NB4 (cell line): Measurements from ENCODE around the gene FAM20C.

ENCODE experiments used
- CTCF ChIP-seq: IDR thresholded peaks from one replicate; pipeline ENCODE4 v1.5.1; 2012; ENCODE audit warnings: low read depth, low read length
- MAX ChIP-seq: IDR thresholded peaks from 2 replicates; pipeline ENCODE4 v1.6.1; 2011; ENCODE audit warnings: low read depth, low read length
- MYC ChIP-seq: IDR thresholded peaks from 2 replicates; pipeline ENCODE4 v1.6.1; 2011; ENCODE audit warnings: low read depth, low read length
- POLR2A ChIP-seq: IDR thresholded peaks from 2 replicates; pipeline ENCODE4 v1.6.1; 2011; ENCODE audit warnings: mild to moderate bottlenecking; ENCODE audit not compliant: insufficient read length; ENCODE audit errors: extremely low read depth

- TF ChIP-seq CTCF (no peak), POLR2A (no peak), MYC (no peak), MAX (no peak)
Measured at GRCh38 chr7:145863-146262, 46.5 kb upstream of the FAM20C start.
